GM12878 (cell line): ENCODE results near the gene NPL. TPM values are rescaled to one million over a fixed set of nuclear protein-coding genes. Genes with fewer than 3 reads are reported as not detected.
A peak's percentile ranks its signal among the peaks of the same experiment; 100 is the strongest.

ENCODE experiments used
- CHD1 ChIP-seq: IDR thresholded peaks from 2 replicates; pipeline ENCODE4 v1.6.1; 2012; ENCODE audit warnings: low read depth, low read length, improper control_type of control experiment
- CREB1 ChIP-seq: IDR thresholded peaks from 2 replicates; pipeline ENCODE4 v1.6.1; 2012; ENCODE audit warnings: low read depth, mild to moderate bottlenecking, inconsistent platforms
- EED ChIP-seq: sonication (generic); IDR thresholded peaks from 2 replicates; pipeline ENCODE4 v1.6.1; 2016; ENCODE audit warnings: antibody characterized with exemption, low read depth
- FOS ChIP-seq: IDR thresholded peaks from 3 replicates; pipeline ENCODE4 v1.6.1; 2011; ENCODE audit warnings: borderline replicate concordance; ENCODE audit not compliant: insufficient read length; ENCODE audit errors: extremely low read depth
- HDAC6 ChIP-seq: fragments of 200-600 bp; sonication (generic); IDR thresholded peaks from one replicate; pipeline ENCODE4 v1.8.0; 2017; ENCODE audit warnings: antibody characterized with exemption; ENCODE audit not compliant: unreplicated experiment
- IKZF2 ChIP-seq, 2 experiments: fragments of 450-650 bp; IDR thresholded peaks; 2 replicates each; pipeline ENCODE4 v1.6.1; 2017; ENCODE audit warnings: mild to moderate bottlenecking in 2 of 2, moderate library complexity in 2 of 2
- KLF5 ChIP-seq: fragments of 450-650 bp; IDR thresholded peaks from 2 replicates; pipeline ENCODE4 v1.6.1; 2014; ENCODE audit warnings: mild to moderate bottlenecking; ENCODE audit not compliant: partially characterized antibody
- MTA2 ChIP-seq: fragments of 450-650 bp; IDR thresholded peaks from 2 replicates; pipeline ENCODE4 v1.6.1; 2016; ENCODE audit warnings: low read depth, mild to moderate bottlenecking, moderate library complexity
- NKRF ChIP-seq: fragments of 450-650 bp; conservative IDR thresholded peaks from 2 replicates; pipeline ENCODE4 v1.6.1; 2017; ENCODE audit warnings: mild to moderate bottlenecking, moderate library complexity
- NRF1 ChIP-seq: conservative IDR thresholded peaks from 2 replicates; pipeline ENCODE4 v1.6.1; 2011; ENCODE audit warnings: mild to moderate bottlenecking, low read depth, low read length, improper control_type of control experiment
- POLR2AphosphoS5 ChIP-seq: IDR thresholded peaks from 2 replicates; pipeline ENCODE4 v1.6.1; 2011; ENCODE audit warnings: mild to moderate bottlenecking, low read length, inconsistent platforms
- RAD21 ChIP-seq: IDR thresholded peaks from 2 replicates; pipeline ENCODE4 v1.6.1; 2011; ENCODE audit warnings: mild to moderate bottlenecking, low read depth, low read length, moderate library complexity; ENCODE audit not compliant: insufficient read depth
- RELA ChIP-seq: fragments of 450-650 bp; IDR thresholded peaks from 2 replicates; pipeline ENCODE4 v1.8.0; 2014; ENCODE audit warnings: borderline replicate concordance; ENCODE audit not compliant: partially characterized antibody
- RELB ChIP-seq: fragments of 450-650 bp; IDR thresholded peaks from 2 replicates; pipeline ENCODE4 v1.6.1; 2017; ENCODE audit warnings: low read depth, mild to moderate bottlenecking, moderate library complexity
- RUNX3 ChIP-seq: IDR thresholded peaks from 2 replicates; pipeline ENCODE4 v1.6.1; 2012; ENCODE audit warnings: low read length, inconsistent platforms
- TARDBP ChIP-seq: IDR thresholded peaks from 2 replicates; pipeline ENCODE4 v1.6.1; 2016; ENCODE audit warnings: borderline replicate concordance
- TCF12 ChIP-seq: IDR thresholded peaks from 2 replicates; pipeline ENCODE4 v1.6.1; 2011; ENCODE audit warnings: low read depth, mild to moderate bottlenecking, low read length
- polyA plus RNA-seq, 11 experiments: library from polyadenylated mRNA; depleted of rRNA in 4 of 11; unstranded in 6 of 11; stranded (reverse) in 5 of 11; fragments of >200 nt; fragmentation: Nextera tagmentation in 4 of 11; fragmentation: Illumina TruSeq in 1 of 11; extraction: Ambion mirVana in 4 of 11; extraction: Trizol in 1 of 11; gene quantifications; 1 replicate in 1 of 11; 2 replicates in 10 of 11; pipeline versions ENCODE4 v1.2.1 to v1.2.3, GENCODE V29; 2011 to 2016; ENCODE audit warnings: inconsistent platforms in 2 of 11, missing spikeins in 2 of 11, low read depth in 1 of 11
- total RNA-seq, 4 experiments: library from RNA; depleted of rRNA in 3 of 4; stranded (reverse); fragments of >200 nt in 3 of 4; fragmentation: Illumina TruSeq in 1 of 4; extraction: Trizol in 1 of 4; gene quantifications; 2 replicates each; pipeline versions ENCODE4 v1.2.1 to v1.2.3, GENCODE V29; 2013 to 2021
- TF ChIP-seq, protein P1 (sequence below): IDR thresholded peaks from 2 replicates; pipeline ENCODE4 v1.6.1; 2011; ENCODE audit warnings: borderline replicate concordance, low read depth, mild to moderate bottlenecking, moderate library complexity, mixed read lengths, low read length; ENCODE audit not compliant: insufficient read depth; ENCODE audit errors: extremely low read length
- TF ChIP-seq, protein P2 (sequence below): fragments of 450-650 bp; IDR thresholded peaks from 2 replicates; pipeline ENCODE4 v1.6.1; 2014; ENCODE audit warnings: mild to moderate bottlenecking
- TF ChIP-seq, protein P3 (sequence below): IDR thresholded peaks from 2 replicates; pipeline ENCODE4 v1.6.1; 2011; ENCODE audit warnings: low read depth, mild to moderate bottlenecking, low read length, moderate library complexity, borderline replicate concordance; ENCODE audit errors: extremely low read depth
- TF ChIP-seq, protein P4 (sequence below): fragments of 450-650 bp; IDR thresholded peaks from 2 replicates; pipeline ENCODE4 v1.6.1; 2017; ENCODE audit warnings: mild to moderate bottlenecking, low read depth, inconsistent platforms; ENCODE audit not compliant: poor library complexity, severe bottlenecking

Gene NPL
- total and polyA plus RNA-seq, 10 of the 15 experiments (the other 5 are each of a cell fraction or from before 2014, with no cell fraction given) = 5.3 to 19.2 (median 10.0) TPM

GRCh38 chr1:182789138-182790076, at the start of gene NPL (continued):
- TF ChIP-seq CREB1 (peak; percentile 66; the same call in 1 of the 2 replicates), CHD1 (no peak), IKZF2 (IDR thresholded peaks at IDR 0.05) (peak in 1 of 2 experiments; percentile 47; a peak in 2 of 4 replicates), FOS (no peak), EED (no peak), MTA2 (no peak), RELB (no peak), POLR2AphosphoS5 (peak; percentile 93), HDAC6 (no peak), KLF5 (peak; percentile 83), TARDBP (peak; percentile 57; the same call in 1 of the 2 replicates), RUNX3 (peak; percentile 40; the same call in 1 of the 2 replicates), TCF12 (peak; percentile 57; the same call in 1 of the 2 replicates), RAD21 (no peak), RELA (peak; percentile 83), NRF1 (no peak), NKRF (peak; percentile 70; the same call in 1 of the 2 replicates)
- TF ChIP-seq, protein P1, sequence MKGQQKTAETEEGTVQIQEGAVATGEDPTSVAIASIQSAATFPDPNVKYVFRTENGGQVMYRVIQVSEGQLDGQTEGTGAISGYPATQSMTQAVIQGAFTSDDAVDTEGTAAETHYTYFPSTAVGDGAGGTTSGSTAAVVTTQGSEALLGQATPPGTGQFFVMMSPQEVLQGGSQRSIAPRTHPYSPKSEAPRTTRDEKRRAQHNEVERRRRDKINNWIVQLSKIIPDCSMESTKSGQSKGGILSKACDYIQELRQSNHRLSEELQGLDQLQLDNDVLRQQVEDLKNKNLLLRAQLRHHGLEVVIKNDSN = peak; percentile 97
- TF ChIP-seq, protein P2, sequence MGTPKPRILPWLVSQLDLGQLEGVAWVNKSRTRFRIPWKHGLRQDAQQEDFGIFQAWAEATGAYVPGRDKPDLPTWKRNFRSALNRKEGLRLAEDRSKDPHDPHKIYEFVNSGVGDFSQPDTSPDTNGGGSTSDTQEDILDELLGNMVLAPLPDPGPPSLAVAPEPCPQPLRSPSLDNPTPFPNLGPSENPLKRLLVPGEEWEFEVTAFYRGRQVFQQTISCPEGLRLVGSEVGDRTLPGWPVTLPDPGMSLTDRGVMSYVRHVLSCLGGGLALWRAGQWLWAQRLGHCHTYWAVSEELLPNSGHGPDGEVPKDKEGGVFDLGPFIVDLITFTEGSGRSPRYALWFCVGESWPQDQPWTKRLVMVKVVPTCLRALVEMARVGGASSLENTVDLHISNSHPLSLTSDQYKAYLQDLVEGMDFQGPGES = no peak; the same call in 1 of the 2 replicates
- TF ChIP-seq, protein P3, sequence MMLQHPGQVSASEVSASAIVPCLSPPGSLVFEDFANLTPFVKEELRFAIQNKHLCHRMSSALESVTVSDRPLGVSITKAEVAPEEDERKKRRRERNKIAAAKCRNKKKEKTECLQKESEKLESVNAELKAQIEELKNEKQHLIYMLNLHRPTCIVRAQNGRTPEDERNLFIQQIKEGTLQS = peak; percentile 95
- TF ChIP-seq, protein P4, sequence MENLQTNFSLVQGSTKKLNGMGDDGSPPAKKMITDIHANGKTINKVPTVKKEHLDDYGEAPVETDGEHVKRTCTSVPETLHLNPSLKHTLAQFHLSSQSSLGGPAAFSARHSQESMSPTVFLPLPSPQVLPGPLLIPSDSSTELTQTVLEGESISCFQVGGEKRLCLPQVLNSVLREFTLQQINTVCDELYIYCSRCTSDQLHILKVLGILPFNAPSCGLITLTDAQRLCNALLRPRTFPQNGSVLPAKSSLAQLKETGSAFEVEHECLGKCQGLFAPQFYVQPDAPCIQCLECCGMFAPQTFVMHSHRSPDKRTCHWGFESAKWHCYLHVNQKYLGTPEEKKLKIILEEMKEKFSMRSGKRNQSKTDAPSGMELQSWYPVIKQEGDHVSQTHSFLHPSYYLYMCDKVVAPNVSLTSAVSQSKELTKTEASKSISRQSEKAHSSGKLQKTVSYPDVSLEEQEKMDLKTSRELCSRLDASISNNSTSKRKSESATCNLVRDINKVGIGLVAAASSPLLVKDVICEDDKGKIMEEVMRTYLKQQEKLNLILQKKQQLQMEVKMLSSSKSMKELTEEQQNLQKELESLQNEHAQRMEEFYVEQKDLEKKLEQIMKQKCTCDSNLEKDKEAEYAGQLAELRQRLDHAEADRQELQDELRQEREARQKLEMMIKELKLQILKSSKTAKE = no peak
